Measurements from ENCODE around the gene ADGRD2. TPM values are rescaled to one million over a fixed set of nuclear protein-coding genes. Genes with fewer than 3 reads are reported as not detected.

Gene ADGRD2
- polyA plus RNA-seq, result not detected

GRCh38 chr9:124450241-124450924, at the start of gene ADGRD2:
Gene ADGRD2 (plus strand): TSS chr9:124450451. CDS start chr9:124451667, 1,216 bp downstream.
- Mint-ChIP-seq H3K27me3 (peaks cover 41% of the 10 kb centered on the region), H3K27ac (no peak within 1 kb of the TSS), H3K36me3 (peaks cover 1% of the 10 kb centered on the region), H3K4me1 (no peaks in the 10 kb centered on the region), H3K4me3 (peak within 1 kb of the TSS in 1 of 4 donors; percentile 45), H3K9me3 (peaks cover 0 to 2% (median 0%) of the 10 kb centered on the region in 3 donors)

DNA sequence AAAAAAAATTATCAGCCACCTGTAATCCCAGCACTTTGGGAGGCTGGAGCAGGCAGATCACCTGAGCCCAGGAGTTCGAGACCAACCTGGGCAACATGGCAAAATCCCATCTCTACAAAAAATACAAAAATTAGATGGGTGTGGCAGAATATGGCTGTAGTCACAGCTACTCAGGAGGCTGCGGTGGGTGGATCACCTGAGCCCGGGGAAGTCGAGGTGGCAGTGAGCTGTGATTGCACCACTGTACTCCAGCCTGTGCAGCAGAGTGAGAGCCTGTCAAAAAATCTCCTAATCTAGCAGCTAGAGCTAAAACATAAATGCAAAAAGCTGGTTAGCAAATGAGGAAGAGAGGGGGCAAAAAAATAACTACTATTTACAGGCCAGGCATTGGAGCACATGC, 47.0 kb upstream of the ADGRD2 start:
- Mint-ChIP-seq H3K4me1 (peaks cover 3 to 7% (median 4%) of the 10 kb centered on the region in 3 donors), H3K36me3 (peaks cover 2% of the 10 kb centered on the region), H3K9me3 (no peaks in the 10 kb centered on the region), H3K4me3 (no peak overlapping the region), H3K27me3 (no peaks in the 10 kb centered on the region), H3K27ac (no peak overlapping the region)

- Mint-ChIP-seq H3K9me3 (no peaks in the 10 kb centered on the region), H3K36me3 (peaks cover 6% of the 10 kb centered on the region), H3K4me1 (peaks cover under 1 to 16% (median 4%) of the 10 kb centered on the region in 3 donors), H3K27ac (no peak overlapping the region), H3K27me3 (no peaks in the 10 kb centered on the region), H3K4me3 (no peak overlapping the region)
Observed at GRCh38 chr9:124409410-124409809, 40.8 kb upstream of the ADGRD2 start.

GRCh38 chr9:124410321-124410913, 39.8 kb upstream of the ADGRD2 start:
- H3K27ac Mint-ChIP-seq, result no peak overlapping the region
- H3K27me3 Mint-ChIP-seq, result peaks cover under 1% of the 10 kb centered on the region
- H3K4me1 Mint-ChIP-seq, result peaks cover 5 to 21% (median 7%) of the 10 kb centered on the region in 3 donors
- H3K4me3 Mint-ChIP-seq, result peak overlapping the region in 1 of 4 donors; percentile 8
- H3K9me3 Mint-ChIP-seq, result peaks cover 0 to under 1% (median under 1%) of the 10 kb centered on the region in 3 donors
- peaks cover 7% of the 10 kb centered on the region for H3K36me3 Mint-ChIP-seq

DNA sequence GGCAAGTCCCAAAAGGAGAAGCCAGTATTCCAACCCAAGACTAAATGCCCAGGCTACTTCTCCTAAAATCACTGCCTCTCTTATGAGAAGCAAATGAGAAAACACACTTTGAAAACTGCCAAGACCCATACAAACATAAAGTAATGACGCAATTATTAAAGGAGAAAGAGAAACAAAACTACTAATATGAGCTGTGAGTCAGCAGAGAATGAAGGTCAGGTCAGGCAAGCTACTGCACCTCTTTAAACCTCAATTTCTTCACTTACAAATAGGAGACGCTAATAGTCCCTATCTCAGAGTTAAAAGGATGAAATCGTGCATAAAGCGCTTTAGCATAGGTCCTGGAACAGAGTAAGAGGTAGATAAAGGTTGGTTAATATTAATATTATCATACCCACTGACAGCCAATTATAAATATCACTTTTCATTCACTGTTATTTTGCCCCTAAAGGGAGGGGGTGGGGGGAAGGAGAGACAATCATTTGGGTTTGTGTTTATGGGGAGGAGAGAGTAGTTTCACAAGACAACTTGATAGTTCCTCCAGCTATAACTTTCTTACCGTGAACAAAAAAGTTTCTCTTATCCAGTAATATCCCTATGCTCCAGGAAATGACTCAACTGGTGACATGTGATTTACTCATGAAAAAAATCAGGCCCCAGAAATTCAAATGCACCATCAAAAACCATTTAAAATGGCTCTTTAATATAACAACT, 38.6 kb upstream of the ADGRD2 start:
- H3K9me3 Mint-ChIP-seq, result peaks cover 0 to 4% (median 3%) of the 10 kb centered on the region in 3 donors
- H3K27ac Mint-ChIP-seq, result no peak overlapping the region
- H3K36me3 Mint-ChIP-seq, result peaks cover 9% of the 10 kb centered on the region
- H3K4me1 Mint-ChIP-seq, result peaks cover 8 to 22% (median 10%) of the 10 kb centered on the region in 3 donors
- H3K27me3 Mint-ChIP-seq, result peaks cover 2% of the 10 kb centered on the region
- H3K4me3 Mint-ChIP-seq, result peak overlapping the region in 1 of 4 donors; percentile 72

- H3K4me3 Mint-ChIP-seq, result peak overlapping the region in 1 of 4 donors; percentile 72
- no peak overlapping the region for H3K27ac Mint-ChIP-seq
- H3K4me1 Mint-ChIP-seq, result peaks cover 8 to 22% (median 10%) of the 10 kb centered on the region in 3 donors
- peaks cover 9% of the 10 kb centered on the region for H3K36me3 Mint-ChIP-seq
- H3K9me3 Mint-ChIP-seq, result peaks cover 0 to 4% (median 3%) of the 10 kb centered on the region in 3 donors
- peaks cover 2% of the 10 kb centered on the region for H3K27me3 Mint-ChIP-seq
Observed at GRCh38 chr9:124412228-124412575, 38.0 kb upstream of the ADGRD2 start.

DNA sequence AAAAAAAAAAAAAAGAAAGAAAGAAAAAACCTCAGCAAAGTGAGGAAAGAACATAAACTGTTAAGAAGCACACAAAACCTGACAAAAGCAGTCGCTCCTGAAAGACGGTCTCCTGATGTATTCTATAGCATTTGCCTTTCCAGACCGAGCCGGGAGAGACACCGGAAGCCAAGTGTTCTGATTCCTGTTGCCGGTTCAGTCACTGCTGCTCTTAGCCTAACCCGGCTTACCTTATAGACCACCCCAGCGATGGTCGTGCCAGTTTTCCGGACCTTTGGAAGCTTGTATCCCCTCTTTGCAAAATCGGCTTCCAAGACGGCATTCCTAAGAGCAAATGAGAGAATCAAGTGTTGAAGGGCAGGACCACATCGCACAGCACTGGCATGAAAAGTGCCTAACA, 35.6 kb upstream of the ADGRD2 start:
- Mint-ChIP-seq H3K4me1 (peaks cover 10 to 22% (median 14%) of the 10 kb centered on the region in 3 donors), H3K27me3 (peaks cover 2% of the 10 kb centered on the region), H3K27ac (peak overlapping the region; percentile 8 to 95 (median 91)), H3K36me3 (peaks cover 6% of the 10 kb centered on the region), H3K9me3 (peaks cover 0 to 4% (median 3%) of the 10 kb centered on the region in 3 donors), H3K4me3 (peak overlapping the region; percentile 90 to 99 (median 98))

- peaks cover 0 to 4% (median 3%) of the 10 kb centered on the region in 3 donors for H3K9me3 Mint-ChIP-seq
- H3K4me3 Mint-ChIP-seq, result peak within 1 kb of the TSS; percentile 90 to 99 (median 98)
- H3K27ac Mint-ChIP-seq, result peak within 1 kb of the TSS; percentile 8 to 95 (median 91)
- peaks cover 6% of the 10 kb centered on the region for H3K36me3 Mint-ChIP-seq
- H3K4me1 Mint-ChIP-seq, result peaks cover 12 to 26% (median 15%) of the 10 kb centered on the region in 3 donors
- H3K27me3 Mint-ChIP-seq, result peaks cover 2% of the 10 kb centered on the region
Observed at GRCh38 chr9:124415102-124415851, 35.0 kb upstream of the ADGRD2 start, which contains the start of gene PSMB7. Gene PSMB7 (minus strand): TSS chr9:124415442. CDS start chr9:124415425, 17 bp downstream.

- peak overlapping the region; percentile 8 to 95 (median 91) for H3K27ac Mint-ChIP-seq
- H3K36me3 Mint-ChIP-seq, result peaks cover 6% of the 10 kb centered on the region
- H3K27me3 Mint-ChIP-seq, result peaks cover 2% of the 10 kb centered on the region
- peak overlapping the region; percentile 90 to 99 (median 98) for H3K4me3 Mint-ChIP-seq
- H3K4me1 Mint-ChIP-seq, result peaks cover 12 to 26% (median 15%) of the 10 kb centered on the region in 3 donors
- peaks cover 0 to 4% (median 3%) of the 10 kb centered on the region in 3 donors for H3K9me3 Mint-ChIP-seq
Observed at GRCh38 chr9:124415852-124416484, 34.3 kb upstream of the ADGRD2 start.

DNA sequence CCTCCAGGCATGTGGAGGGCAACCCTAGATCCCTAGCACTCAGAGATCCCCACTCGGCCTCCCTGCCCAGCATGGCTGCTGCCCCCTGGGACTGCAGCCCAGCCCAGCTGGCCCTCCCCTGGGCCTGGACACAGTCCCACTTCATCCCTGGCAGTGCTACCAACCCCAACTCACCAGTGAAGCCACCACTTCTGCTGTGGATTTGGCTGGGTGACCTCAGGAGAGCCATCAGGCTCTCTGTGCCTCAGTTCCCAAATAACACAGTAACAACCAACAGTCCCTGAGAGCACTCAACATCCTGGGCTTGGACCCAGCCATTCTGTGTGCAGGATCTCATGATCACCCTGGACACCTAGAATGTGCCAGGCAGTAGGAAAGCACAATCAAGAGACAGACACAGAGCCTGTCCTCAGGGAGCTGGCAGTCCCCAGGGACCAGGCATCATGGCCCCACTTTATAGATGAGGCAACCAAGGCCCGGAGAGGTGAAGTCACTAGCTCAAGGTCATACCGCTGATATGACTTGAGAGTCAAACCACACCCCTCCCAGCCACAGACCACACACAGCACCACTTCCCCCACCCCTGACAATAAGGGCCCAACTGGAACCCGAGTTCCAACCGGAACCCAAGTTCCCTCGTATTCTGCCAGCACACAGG, 30.3 kb upstream of the ADGRD2 start:
- H3K36me3 Mint-ChIP-seq, result peaks cover 3% of the 10 kb centered on the region
- peaks cover 0 to 4% (median 3%) of the 10 kb centered on the region in 3 donors for H3K9me3 Mint-ChIP-seq
- H3K4me3 Mint-ChIP-seq, result peak overlapping the region in 1 of 4 donors; percentile 61
- H3K27me3 Mint-ChIP-seq, result peaks cover 2% of the 10 kb centered on the region
- H3K27ac Mint-ChIP-seq, result peak overlapping the region in 2 of 3 donors; percentile 63 to 75
- H3K4me1 Mint-ChIP-seq, result peaks cover 9 to 18% (median 11%) of the 10 kb centered on the region in 3 donors

DNA sequence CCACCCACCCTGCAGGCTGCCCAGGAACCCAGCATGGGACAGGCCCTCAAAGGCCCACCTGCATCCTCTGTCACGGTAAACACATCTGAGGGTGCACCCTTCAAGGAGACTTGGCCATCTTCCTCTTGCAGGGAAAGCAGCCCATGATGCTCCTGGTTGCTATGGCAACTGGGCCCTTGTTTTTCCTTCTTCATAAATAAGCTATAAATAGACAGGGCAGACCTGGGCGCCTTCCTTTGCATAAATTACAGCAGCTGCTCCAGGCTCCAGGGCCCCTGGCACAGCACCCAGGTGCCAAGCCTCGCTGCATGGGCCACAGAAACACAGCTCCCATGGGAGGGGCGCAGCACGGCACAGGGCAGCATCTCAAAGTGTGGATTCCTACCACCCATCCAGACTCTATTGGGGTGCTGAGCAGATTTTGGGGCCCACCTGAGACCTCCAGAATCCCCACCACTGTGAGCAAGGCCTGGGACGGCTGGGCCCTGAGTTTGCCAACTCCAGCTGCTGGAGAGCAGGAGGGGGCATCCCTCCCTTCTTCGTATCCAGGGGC, 29.2 kb upstream of the ADGRD2 start:
- Mint-ChIP-seq H3K27ac (no peak overlapping the region), H3K4me1 (peaks cover 4 to 13% (median 5%) of the 10 kb centered on the region in 3 donors), H3K27me3 (no peaks in the 10 kb centered on the region), H3K4me3 (no peak overlapping the region), H3K9me3 (no peaks in the 10 kb centered on the region), H3K36me3 (no peaks in the 10 kb centered on the region)

- peaks cover 4 to 13% (median 5%) of the 10 kb centered on the region in 3 donors for H3K4me1 Mint-ChIP-seq
- no peak overlapping the region for H3K27ac Mint-ChIP-seq
- no peaks in the 10 kb centered on the region for H3K27me3 Mint-ChIP-seq
- no peaks in the 10 kb centered on the region for H3K9me3 Mint-ChIP-seq
- no peaks in the 10 kb centered on the region for H3K36me3 Mint-ChIP-seq
- H3K4me3 Mint-ChIP-seq, result no peak overlapping the region
Observed at GRCh38 chr9:124423155-124423554, 27.1 kb upstream of the ADGRD2 start.

DNA sequence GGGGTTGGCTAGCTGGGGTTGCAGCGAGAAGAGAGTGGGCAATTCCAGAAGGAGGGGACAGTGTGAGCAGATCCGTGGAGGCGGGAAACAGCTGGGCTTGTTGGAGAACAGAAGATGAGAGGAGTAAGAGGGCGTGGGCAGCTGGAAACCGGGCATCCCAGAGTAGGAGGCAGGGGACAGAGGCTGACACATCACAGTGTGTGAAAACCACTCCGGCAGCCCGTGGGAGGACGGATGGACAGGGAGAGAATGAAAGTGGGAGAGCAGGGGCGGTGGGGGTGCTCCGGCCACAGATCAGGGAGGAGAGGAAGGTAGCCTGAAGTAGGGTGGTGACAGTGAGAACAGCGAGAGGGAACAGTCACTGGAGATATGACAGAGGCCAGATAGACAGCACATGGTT, 26.7 kb upstream of the ADGRD2 start:
- peaks cover 4 to 13% (median 5%) of the 10 kb centered on the region in 3 donors for H3K4me1 Mint-ChIP-seq
- H3K27ac Mint-ChIP-seq, result no peak overlapping the region
- H3K36me3 Mint-ChIP-seq, result no peaks in the 10 kb centered on the region
- H3K27me3 Mint-ChIP-seq, result no peaks in the 10 kb centered on the region
- no peaks in the 10 kb centered on the region for H3K9me3 Mint-ChIP-seq
- no peak overlapping the region for H3K4me3 Mint-ChIP-seq
